Measurements from ENCODE around the gene CEMP1. TPM values are rescaled to one million over a fixed set of nuclear protein-coding genes. Genes with fewer than 3 reads are reported as not detected.
A peak's percentile ranks its signal among the peaks of the same experiment; 100 is the strongest.

Gene CEMP1
- total RNA-seq, 3 donors from 2014 or later: 2.3 to 2.6 TPM; not detected in 1

DNA sequence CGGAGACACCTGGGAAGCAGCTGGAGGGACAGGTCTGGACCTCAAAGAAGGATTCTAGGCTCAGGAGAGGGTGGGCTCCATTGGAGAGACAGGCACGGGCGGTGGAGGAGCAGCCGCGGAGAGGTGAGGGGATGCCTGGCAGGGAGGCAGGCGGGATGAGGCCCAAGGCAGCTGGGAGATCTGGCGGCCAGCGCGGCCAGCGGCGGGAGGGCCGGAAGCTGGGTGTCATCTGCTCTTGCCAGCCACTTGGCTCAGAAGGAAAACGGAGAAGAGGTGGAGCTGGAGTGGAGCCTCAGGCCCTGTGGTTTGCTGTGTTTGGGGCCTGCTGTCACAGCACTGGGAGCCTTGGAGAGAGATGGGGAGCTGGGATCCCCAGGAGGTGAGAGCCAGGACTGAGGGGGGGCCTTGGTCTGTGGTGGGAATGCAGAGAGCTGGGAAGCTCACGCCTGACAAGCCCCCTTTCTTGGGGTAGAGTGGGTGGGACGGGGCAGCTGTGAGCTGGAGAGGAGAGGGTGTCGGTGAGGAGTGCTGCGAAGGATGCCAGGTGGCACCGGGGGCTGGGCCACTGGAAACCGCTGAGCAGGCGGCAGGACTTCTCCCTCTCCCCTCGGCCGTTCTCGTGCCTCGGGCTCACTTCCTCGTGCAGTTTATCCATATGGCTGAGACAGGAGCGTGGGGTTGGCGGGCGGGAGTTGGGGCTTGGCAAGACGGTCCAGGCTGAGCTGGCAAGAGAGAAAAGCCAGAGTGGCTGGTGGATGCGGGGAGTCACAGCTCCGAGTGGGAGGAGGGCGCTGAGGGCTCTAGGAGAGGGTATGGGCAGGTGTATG, 48.3 kb downstream of the CEMP1 start:
- DNase-seq (ENCODE audit: low spot score in 2 of 2): peak; percentile 72 to 74
- Histone ChIP-seq H3K27me3 (no peaks in the 10 kb centered on the region), H3K9me3 (no peaks in the 10 kb centered on the region), H3K36me3 (no peaks in the 10 kb centered on the region), H3K4me3 (peak overlapping the region; percentile 3 to 58 (median 40)), H3K4me1 (peaks cover 10 to 27% of the 10 kb centered on the region in 2 donors), H3K27ac (peak overlapping the region; percentile 78 to 90)
- TF ChIP-seq CTCF (IDR thresholded peaks at IDR 0.05) (no peak), POLR2AphosphoS5 (IDR thresholded peaks at IDR 0.05) (peak in 1 of 3 donors; percentile 23), POLR2A (IDR thresholded peaks at IDR 0.05) (no peak)
- intact Hi-C loops (cut with DNase I; ENCODE audit: low total_unique reads): no loop called here

DNA sequence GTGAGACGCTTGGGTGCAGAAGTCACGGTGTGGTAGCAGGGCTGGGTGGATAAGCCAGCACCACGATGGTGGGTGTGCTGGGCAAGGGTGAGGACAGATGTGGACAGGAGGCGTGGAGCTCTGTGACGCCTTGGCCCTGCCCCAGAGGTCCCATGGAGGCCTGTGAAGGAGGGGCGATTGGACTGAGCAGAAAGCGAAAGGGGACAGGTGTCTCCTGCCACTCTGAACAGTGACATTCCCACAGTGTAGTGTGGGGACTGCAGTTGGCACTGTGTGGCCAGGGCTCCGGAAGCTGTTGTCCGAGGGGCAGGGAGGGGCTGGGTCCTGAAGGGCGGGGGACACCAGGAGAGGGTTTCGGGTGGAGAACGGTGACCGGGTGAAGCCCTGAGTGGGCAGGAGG, 49.0 kb downstream of the CEMP1 start:
- Histone ChIP-seq H3K4me1 (peaks cover 10 to 27% of the 10 kb centered on the region in 2 donors), H3K4me3 (peak overlapping the region in 2 of 3 donors; percentile 40 to 58), H3K27ac (peak overlapping the region; percentile 78 to 90)

GRCh38 chr16:2481676-2482075, 49.5 kb downstream of the CEMP1 start:
- H3K27ac ChIP-seq: peak overlapping the region; percentile 78 to 90
- DNase-seq (ENCODE audit: low spot score in 2 of 2): no peak
- no peaks in the 10 kb centered on the region for H3K27me3 ChIP-seq
- no peaks in the 10 kb centered on the region for H3K9me3 ChIP-seq
- no peaks in the 10 kb centered on the region for H3K36me3 ChIP-seq
- TF ChIP-seq CTCF (IDR thresholded peaks at IDR 0.05) (no peak), POLR2AphosphoS5 (IDR thresholded peaks at IDR 0.05) (no peak)
- intact Hi-C loops (cut with DNase I; ENCODE audit: low total_unique reads): no loop called here
- peaks cover 8 to 27% of the 10 kb centered on the region in 2 donors for H3K4me1 ChIP-seq
- H3K4me3 ChIP-seq: no peak overlapping the region

More for the DNA sequence above, 49.0 kb downstream of the CEMP1 start:
- intact Hi-C loops (cut with DNase I; ENCODE audit: low total_unique reads): no loop called here
- no peaks in the 10 kb centered on the region for H3K27me3 ChIP-seq
- no peaks in the 10 kb centered on the region for H3K9me3 ChIP-seq
- TF ChIP-seq POLR2AphosphoS5 (IDR thresholded peaks at IDR 0.05): no peak
- no peak for TF ChIP-seq CTCF (IDR thresholded peaks at IDR 0.05)
- TF ChIP-seq POLR2A (IDR thresholded peaks at IDR 0.05): no peak
- H3K36me3 ChIP-seq: no peaks in the 10 kb centered on the region
- DNase-seq (ENCODE audit: low spot score in 2 of 2): no peak

DNA sequence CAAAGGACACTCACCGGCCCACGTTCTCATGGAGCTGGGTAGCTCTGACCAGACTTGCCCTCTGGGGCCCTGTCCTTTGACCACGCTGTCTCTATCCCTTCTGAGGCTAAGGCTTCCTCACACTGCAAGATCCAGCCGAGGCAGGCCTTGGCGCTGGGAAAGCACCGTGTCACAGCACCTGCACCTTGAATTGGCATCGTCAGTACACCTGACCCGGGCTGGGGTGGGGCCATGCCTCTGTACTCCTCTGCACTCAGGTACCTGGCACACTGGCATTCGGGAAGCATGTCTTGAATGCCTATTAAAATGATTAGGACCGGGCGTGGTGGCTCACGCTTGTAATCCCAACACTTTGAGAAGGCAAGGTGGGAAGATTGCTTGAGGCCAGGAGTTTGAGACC, 50.3 kb downstream of the CEMP1 start:
- DNase-seq (ENCODE audit: low spot score in 2 of 2): no peak
- H3K36me3 ChIP-seq: no peaks in the 10 kb centered on the region
- H3K27ac ChIP-seq: peak overlapping the region in 1 of 2 donors; percentile 78

More for the DNA sequence above, 50.3 kb downstream of the CEMP1 start:
- intact Hi-C loops (cut with DNase I; ENCODE audit: low total_unique reads): no loop called here
- Histone ChIP-seq H3K4me3 (no peak overlapping the region), H3K27me3 (no peaks in the 10 kb centered on the region), H3K4me1 (peaks cover 9 to 29% of the 10 kb centered on the region in 2 donors), H3K9me3 (no peaks in the 10 kb centered on the region)
- TF ChIP-seq CTCF (IDR thresholded peaks at IDR 0.05): no peak
- TF ChIP-seq POLR2A (IDR thresholded peaks at IDR 0.05): no peak
- TF ChIP-seq POLR2AphosphoS5 (IDR thresholded peaks at IDR 0.05): no peak

Other genes starting within 250 kb of the CEMP1 start
- 1 to 10 TPM; 6.2 to 7.8 (median 6.3) TPM for gene ABCA3, start 190.7 kb downstream of the CEMP1 start, total RNA-seq
- gene CCNF, start 102.0 kb downstream of the CEMP1 start, total RNA-seq: 1 to 10 TPM; 1.6 to 2.9 (median 2.7) TPM
- gene TEDC2, start 71.3 kb downstream of the CEMP1 start, total RNA-seq: 1 to 10 TPM in 1 of 3 donors, under 1 TPM in 1, not detected in 1; 0.98 to 1.0 TPM
- gene NTN3, start 60.1 kb downstream of the CEMP1 start, total RNA-seq: not detected
- gene TBC1D24, start 56.3 kb downstream of the CEMP1 start, total RNA-seq: 10 to 100 TPM in 2 of 3 donors, 1 to 10 TPM in 1; 8.8 to 22.0 (median 16.7) TPM
- gene ATP6V0C, start 17.5 kb downstream of the CEMP1 start, total RNA-seq: 10 to 100 TPM; 27.5 to 70.2 (median 45.4) TPM
- 10 to 100 TPM; 27.9 to 57.0 (median 28.2) TPM for gene AMDHD2, start 11.0 kb downstream of the CEMP1 start, total RNA-seq
- 10 to 100 TPM; 28.8 to 32.8 (median 29.4) TPM for gene PDPK1, start 6.6 kb upstream of the CEMP1 start, total RNA-seq
- 10 to 100 TPM in 2 of 3 donors, 1 to 10 TPM in 1; 8.6 to 19.6 (median 18.4) TPM for gene KCTD5, start 151.1 kb upstream of the CEMP1 start, total RNA-seq
- gene PRSS27, start 188.8 kb upstream of the CEMP1 start, total RNA-seq: under 1 TPM in 1 of 3 donors, not detected in 2; 0.29 TPM
- gene SRRM2, start 221.2 kb upstream of the CEMP1 start, total RNA-seq: 100 to 1,000 TPM; 229 to 416 (median 388) TPM
- gene ELOB, start 245.9 kb upstream of the CEMP1 start, total RNA-seq: 100 to 1,000 TPM; 147 to 292 (median 230) TPM